HCT116 (cell line): ENCODE data around the gene KHDC1L. TPM values are rescaled to one million over a fixed set of nuclear protein-coding genes. Genes with fewer than 3 reads are reported as not detected.

Experiments used
- ATAC-seq: fragments of 200-7000 bp; cut with Tn5 transposase; 2 replicates; pipeline ENCODE4 v1.9.1; 2020; ENCODE audit warnings: mild to moderate bottlenecking, moderate library complexity
- BruUV-seq: library from RNA; stranded (reverse); fragments of 400-500 nt; replicated peaks from 2 replicates; lab custom pipeline; 2021; lab: Mats Ljungman, UMichigan
- CTCF ChIA-PET: fragments of 300-600 bp; sonication (Branson Sonifier 250); formaldehyde crosslinking; loops from one replicate; lab custom pipeline; 2021; ENCODE audit warnings: antibody characterized with exemption; lab: Charles Lee
- POLR2A ChIA-PET: fragments of 300-600, 350-600 bp; sonication (Branson Sonifier 250); formaldehyde crosslinking; loops from one replicate; lab custom pipeline; 2021; ENCODE audit warnings: antibody characterized with exemption; lab: Charles Lee
- RAD21 ChIA-PET, 2 experiments: fragments of 300-600 bp; sonication (Branson Sonifier 250); formaldehyde crosslinking; loops; one replicate each; lab custom pipeline; 2023; ENCODE audit warnings: low total read pairs in 2 of 2; ENCODE audit not compliant: uncharacterized antibody in 2 of 2, unreplicated experiment in 2 of 2, low non-redundant PET in 1 of 2; lab: Charles Lee
- DNase-seq: peaks from one replicate; pipeline ENCODE4 v3.0.0-alpha.2; 2010; ENCODE audit warnings: low read depth, low spot score
- H2AFZ ChIP-seq: fragments of 200-600 bp; shearing (Covaris generic), sonication (generic); 2 replicates; pipeline ENCODE4 v1.6.1; 2017; ENCODE audit warnings: low read depth, mixed run types, mixed read lengths, antibody characterized with exemption, low read length; ENCODE audit not compliant: poor library complexity, severe bottlenecking
- H3K27ac ChIP-seq: 2 replicates; pipeline ENCODE4 v1.5.1; 2012; ENCODE audit warnings: low read depth, low read length
- H3K27me3 ChIP-seq: fragments of 200-600 bp; sonication (generic); 2 replicates; pipeline ENCODE4 v1.6.1; 2016; ENCODE audit warnings: mixed run types, low read length, mixed read lengths; ENCODE audit not compliant: insufficient read depth
- H3K36me3 ChIP-seq, 2 experiments: fragments of 200-500 bp in 1 of 2; fragments of 200-600 bp in 1 of 2; sonication (Bioruptor generic) in 1 of 2; sonication (generic) in 1 of 2; 2 replicates each; pipeline versions ENCODE4 v1.5.1 to v1.6.1; 2014 to 2016; ENCODE audit warnings: low read length in 2 of 2, inconsistent platforms in 1 of 2, mixed read lengths in 1 of 2, mixed run types in 1 of 2; ENCODE audit not compliant: insufficient read depth in 2 of 2, control insufficient read depth in 1 of 2
- H3K4me1 ChIP-seq, 2 experiments: fragments of 200-600 bp in 1 of 2; sonication (generic) in 1 of 2; 2 replicates each; pipeline versions ENCODE4 v1.5.1 to v1.6.1; 2012 to 2017; ENCODE audit warnings: low read length in 2 of 2, inconsistent platforms in 1 of 2, mild to moderate bottlenecking in 1 of 2, mixed read lengths in 1 of 2, mixed run types in 1 of 2, moderate library complexity in 1 of 2; ENCODE audit not compliant: insufficient read depth in 2 of 2, control insufficient read depth in 1 of 2
- H3K4me2 ChIP-seq: fragments of 200-600 bp; sonication (generic); 2 replicates; pipeline ENCODE4 v1.6.1; 2017; ENCODE audit warnings: mixed run types, low read length, mixed read lengths
- H3K4me3 ChIP-seq, 2 experiments: fragments of 200-600 bp in 1 of 2; sonication (generic) in 1 of 2; replicated peaks in 1 of 2; 2 replicates each; pipeline ENCODE4 v1.5.1; 2011 to 2016; ENCODE audit warnings: low read length in 2 of 2, control low read depth in 1 of 2, low read depth in 1 of 2, mild to moderate bottlenecking in 1 of 2, mixed read lengths in 1 of 2, mixed run types in 1 of 2
- H3K79me2 ChIP-seq: fragments of 200-600 bp; sonication (generic); 2 replicates; pipeline ENCODE4 v1.6.1; 2017; ENCODE audit warnings: mild to moderate bottlenecking, mixed run types, low read length, moderate library complexity, mixed read lengths; ENCODE audit not compliant: insufficient read depth
- H3K9ac ChIP-seq: fragments of 200-600 bp; sonication (generic); 2 replicates; pipeline ENCODE4 v1.6.1; 2016; ENCODE audit warnings: low read length, mixed read lengths
- H3K9me2 ChIP-seq: fragments of 200-600 bp; sonication (generic), shearing (Covaris generic); 2 replicates; pipeline ENCODE4 v1.6.1; 2017; ENCODE audit warnings: mixed run types, mild to moderate bottlenecking, moderate library complexity; ENCODE audit not compliant: insufficient read depth
- H3K9me3 ChIP-seq, 2 experiments: fragments of 200-500 bp in 1 of 2; fragments of 200-600 bp in 1 of 2; sonication (Bioruptor generic) in 1 of 2; sonication (generic) in 1 of 2; 2 replicates each; pipeline ENCODE4 v1.6.1; 2014 to 2017; ENCODE audit warnings: low read length in 2 of 2, mixed read lengths in 2 of 2, inconsistent platforms in 1 of 2, low read depth in 1 of 2, mild to moderate bottlenecking in 1 of 2, mixed run types in 1 of 2, moderate library complexity in 1 of 2; ENCODE audit not compliant: control insufficient read depth in 1 of 2, insufficient read depth in 1 of 2
- H4K20me1 ChIP-seq: fragments of 200-600 bp; sonication (generic), shearing (Covaris generic); 2 replicates; pipeline ENCODE4 v1.6.1; 2017; ENCODE audit warnings: mixed run types, mild to moderate bottlenecking, moderate library complexity; ENCODE audit not compliant: insufficient read depth
- CBX3 ChIP-seq: IDR thresholded peaks from 2 replicates; pipeline ENCODE4 v1.6.1; 2012; ENCODE audit warnings: low read depth
- CEBPB ChIP-seq: IDR thresholded peaks from 2 replicates; pipeline ENCODE4 v1.6.1; 2012; ENCODE audit warnings: low read depth
- ELF1 ChIP-seq: IDR thresholded peaks from 2 replicates; pipeline ENCODE4 v1.6.1; 2012; ENCODE audit warnings: low read depth, borderline replicate concordance
- EZH2 ChIP-seq: fragments of 200-600 bp; sonication (generic); IDR thresholded peaks from 2 replicates; pipeline ENCODE4 v1.6.1; 2017; ENCODE audit warnings: antibody characterized with exemption, mixed run types
- EZH2phosphoT487 ChIP-seq: fragments of 200-600 bp; IDR thresholded peaks from 2 replicates; pipeline ENCODE4 v1.6.1; 2018; ENCODE audit warnings: antibody characterized with exemption, borderline replicate concordance
- MAX ChIP-seq: IDR thresholded peaks from 2 replicates; pipeline ENCODE4 v1.6.1; 2012
- POLR2A ChIP-seq: IDR thresholded peaks from 2 replicates; pipeline ENCODE4 v1.7.0; 2011; ENCODE audit warnings: borderline replicate concordance; ENCODE audit not compliant: insufficient read depth, insufficient read length; ENCODE audit errors: extremely low read depth
- POLR2AphosphoS5 ChIP-seq: IDR thresholded peaks from 2 replicates; pipeline ENCODE4 v1.6.1; 2011; ENCODE audit warnings: mild to moderate bottlenecking, low read depth, low read length, moderate library complexity
- SP1 ChIP-seq: IDR thresholded peaks from 2 replicates; pipeline ENCODE4 v1.6.1; 2012; ENCODE audit warnings: low read depth
- SRF ChIP-seq: IDR thresholded peaks from 2 replicates; pipeline ENCODE4 v1.6.1; 2012; ENCODE audit warnings: low read depth
- TCF7L2 ChIP-seq: IDR thresholded peaks from 2 replicates; pipeline ENCODE4 v1.7.0; 2011; ENCODE audit warnings: borderline replicate concordance, inconsistent platforms; ENCODE audit not compliant: insufficient read depth, insufficient read length; ENCODE audit errors: extremely low read depth
- YY1 ChIP-seq: IDR thresholded peaks from 2 replicates; pipeline ENCODE4 v1.6.1; 2011; ENCODE audit warnings: low read length, low read depth, moderate library complexity, mild to moderate bottlenecking; ENCODE audit not compliant: insufficient replicate concordance; ENCODE audit errors: extremely low read depth
- ZFX ChIP-seq: fragments of 450-650 bp; IDR thresholded peaks from 2 replicates; pipeline ENCODE4 v1.6.1; 2017
- ZNF274 ChIP-seq: fragments of 200-500 bp; sonication (Bioruptor generic); IDR thresholded peaks from 2 replicates; pipeline ENCODE4 v1.6.1; 2014; ENCODE audit warnings: mild to moderate bottlenecking, low read depth, low read length, inconsistent platforms
- intact Hi-C: fragments of 100-400 bp; cut with micrococcal nuclease; formaldehyde crosslinking; loops from 2 replicates; pipeline ENCODE4 v1.10.0; 2022
- total RNA-seq: library from RNA; stranded (reverse); gene quantifications from one replicate; pipeline ENCODE4 v1.2.1, GENCODE V29; 2021; ENCODE audit not compliant: unreplicated experiment
- TF ChIP-seq, protein P1 (sequence below): IDR thresholded peaks from 2 replicates; pipeline ENCODE4 v1.6.1; 2012
- TF ChIP-seq, protein P2 (sequence below), 3 experiments: fragments of 200-600 bp in 1 of 3; sonication (generic) in 1 of 3; IDR thresholded peaks in 2 of 3; conservative IDR thresholded peaks in 1 of 3; 2 replicates each; pipeline ENCODE4 v1.5.1; 2012 to 2017; ENCODE audit warnings: low read depth in 2 of 3, low read length in 2 of 3, antibody characterized with exemption in 1 of 3, borderline replicate concordance in 1 of 3, control low read depth in 1 of 3, mild to moderate bottlenecking in 1 of 3, mixed read lengths in 1 of 3, mixed run types in 1 of 3, moderate library complexity in 1 of 3; ENCODE audit not compliant: insufficient read depth in 1 of 3

Gene KHDC1L
- total RNA-seq, 1 experiment from 2014 or later, result 5.4 TPM

DNA sequence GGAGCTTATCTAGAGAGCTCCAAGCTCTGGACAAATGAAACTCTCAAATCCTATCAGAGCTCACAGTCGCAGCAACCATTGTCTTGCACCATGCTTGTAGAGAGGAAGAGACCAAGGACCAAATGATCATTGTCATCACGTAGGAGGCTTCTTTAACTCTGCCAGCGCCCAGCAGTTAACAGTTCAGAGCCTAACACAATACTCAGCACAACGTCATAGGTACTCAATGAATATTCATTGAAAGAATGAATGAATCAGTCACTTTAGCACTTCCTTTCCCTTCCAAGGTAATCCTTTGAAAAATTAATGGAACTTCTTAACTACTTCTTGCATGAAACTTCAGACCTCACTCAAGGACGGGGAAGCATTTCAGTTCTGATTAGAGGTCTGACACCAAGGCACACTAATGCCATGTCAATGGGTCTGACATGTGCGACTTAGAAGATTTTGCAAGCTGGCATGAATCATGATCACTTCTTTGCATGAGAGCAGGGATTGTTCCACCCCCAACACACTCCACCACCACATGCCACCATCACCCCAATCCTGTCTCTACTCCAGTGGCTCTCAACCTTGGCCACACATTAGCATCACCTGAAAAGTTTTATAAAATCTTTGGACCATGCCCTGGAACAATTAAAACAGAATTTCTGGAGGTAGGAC lies 45.1 kb downstream of the KHDC1L start:
- Histone ChIP-seq H3K4me1 (no peaks in the 10 kb centered on the region), H3K9ac (no peak overlapping the region), H3K9me3 (no peaks in the 10 kb centered on the region), H3K27ac (no peak overlapping the region), H3K36me3 (no peaks in the 10 kb centered on the region), H3K4me3 (no peak overlapping the region), H3K79me2 (no peaks in the 10 kb centered on the region), H3K27me3 (peaks cover 90% of the 10 kb centered on the region), H4K20me1 (no peaks in the 10 kb centered on the region), H3K4me2 (peak overlapping the region; percentile 38; the same call in 1 of the 2 replicates), H3K9me2 (no peaks in the 10 kb centered on the region), H2AFZ (no peak overlapping the region)
- BruUV-seq, result no TSS peak
- intact Hi-C loops, result loop anchor here (2.0 to 5.0 kb wide), 3 partner anchors 147 to 1648 kb away; no protein-coding TSS in a partner anchor
- ChIA-PET CTCF (interaction anchor here (1.0 kb wide), 1 partner anchor 564 kb away, joined by 4 read pairs; no protein-coding TSS in a partner anchor), POLR2A (no interaction called here), RAD21 (no interaction called here)
- no peak for TF ChIP-seq CEBPB
- TF ChIP-seq, protein P1, sequence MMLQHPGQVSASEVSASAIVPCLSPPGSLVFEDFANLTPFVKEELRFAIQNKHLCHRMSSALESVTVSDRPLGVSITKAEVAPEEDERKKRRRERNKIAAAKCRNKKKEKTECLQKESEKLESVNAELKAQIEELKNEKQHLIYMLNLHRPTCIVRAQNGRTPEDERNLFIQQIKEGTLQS, result no peak
- TF ChIP-seq EZH2, result no peak
- TF ChIP-seq SP1, result no peak
- no peak for TF ChIP-seq SRF
- TF ChIP-seq ZNF274, result no peak
- TF ChIP-seq ZFX, result no peak
- no peak for TF ChIP-seq CBX3
- TF ChIP-seq POLR2AphosphoS5, result no peak
- no peak for TF ChIP-seq YY1
- TF ChIP-seq, protein P2, sequence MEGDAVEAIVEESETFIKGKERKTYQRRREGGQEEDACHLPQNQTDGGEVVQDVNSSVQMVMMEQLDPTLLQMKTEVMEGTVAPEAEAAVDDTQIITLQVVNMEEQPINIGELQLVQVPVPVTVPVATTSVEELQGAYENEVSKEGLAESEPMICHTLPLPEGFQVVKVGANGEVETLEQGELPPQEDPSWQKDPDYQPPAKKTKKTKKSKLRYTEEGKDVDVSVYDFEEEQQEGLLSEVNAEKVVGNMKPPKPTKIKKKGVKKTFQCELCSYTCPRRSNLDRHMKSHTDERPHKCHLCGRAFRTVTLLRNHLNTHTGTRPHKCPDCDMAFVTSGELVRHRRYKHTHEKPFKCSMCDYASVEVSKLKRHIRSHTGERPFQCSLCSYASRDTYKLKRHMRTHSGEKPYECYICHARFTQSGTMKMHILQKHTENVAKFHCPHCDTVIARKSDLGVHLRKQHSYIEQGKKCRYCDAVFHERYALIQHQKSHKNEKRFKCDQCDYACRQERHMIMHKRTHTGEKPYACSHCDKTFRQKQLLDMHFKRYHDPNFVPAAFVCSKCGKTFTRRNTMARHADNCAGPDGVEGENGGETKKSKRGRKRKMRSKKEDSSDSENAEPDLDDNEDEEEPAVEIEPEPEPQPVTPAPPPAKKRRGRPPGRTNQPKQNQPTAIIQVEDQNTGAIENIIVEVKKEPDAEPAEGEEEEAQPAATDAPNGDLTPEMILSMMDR (IDR thresholded peaks at IDR 0.05 in 2 of 3, conservative IDR thresholded peaks at IDR 0.05 in 1 of 3; ENCODE audit: borderline replicate concordance in 1 of 3, insufficient read depth in 1 of 3, low read depth in 2 of 3, low read length in 2 of 3), result no peak
- TF ChIP-seq EZH2phosphoT487, result no peak
- no peak for TF ChIP-seq ELF1
- no peak for TF ChIP-seq MAX
- no peak for TF ChIP-seq POLR2A
- no peak for TF ChIP-seq TCF7L2
- DNase-seq, result no peak
- ATAC-seq, result no peak
